Activated CD8-positive, alpha-beta T cell treated with anti-CD3 and anti-CD28 coated beads, Interleukin-2, amount 10 ng/mL, durations not matched to agents 7 days and 5 days (primary cell): ENCODE results near the gene DGLUCY. TPM values are rescaled to one million over a fixed set of nuclear protein-coding genes. Genes with fewer than 3 reads are reported as not detected.

Experiments used
- ATAC-seq: fragments of 150-1000 bp; cut with Tn5 transposase; one replicate; pipeline ENCODE4 v1.10.0; 2021; ENCODE audit warnings: moderate library complexity
- CTCF ChIA-PET: fragments of 350-600 bp; sonication (Branson Sonifier 250); formaldehyde crosslinking; loops from one replicate; lab custom pipeline; 2021; ENCODE audit warnings: antibody characterized with exemption; lab: Charles Lee
- POLR2A ChIA-PET: fragments of 350-600 bp; sonication (Branson Sonifier 250); formaldehyde crosslinking; loops from one replicate; lab custom pipeline; 2021; ENCODE audit warnings: antibody characterized with exemption; lab: Charles Lee
- DNase-seq: peaks from one replicate; pipeline ENCODE4 v3.0.0-alpha.2; 2020
- H3K27ac Mint-ChIP-seq: one replicate; pipeline ENCODE4 v1.8.0; 2021; ENCODE audit warnings: mild to moderate bottlenecking, mixed read lengths
- H3K27me3 Mint-ChIP-seq: one replicate; pipeline ENCODE4 v1.8.0; 2021; ENCODE audit warnings: low read depth, mixed read lengths
- H3K36me3 Mint-ChIP-seq: one replicate; pipeline ENCODE4 v1.8.0; 2021; ENCODE audit warnings: low read depth, mixed read lengths
- H3K4me1 Mint-ChIP-seq: one replicate; pipeline ENCODE4 v1.8.0; 2021; ENCODE audit warnings: low read depth, mixed read lengths
- H3K4me3 Mint-ChIP-seq: one replicate; pipeline ENCODE4 v1.8.0; 2021; ENCODE audit warnings: mild to moderate bottlenecking, mixed read lengths
- H3K9me3 Mint-ChIP-seq: one replicate; pipeline ENCODE4 v1.8.0; 2022; ENCODE audit warnings: mixed read lengths; ENCODE audit not compliant: insufficient read depth
- total RNA-seq, 2 experiments: library from RNA; stranded (reverse); gene quantifications; one replicate each; pipeline ENCODE4 v1.2.3, GENCODE V29; 2021

DGLUCY gene
- total RNA-seq, 2 experiments from 2014 or later, result 111 to 119 TPM

DNA sequence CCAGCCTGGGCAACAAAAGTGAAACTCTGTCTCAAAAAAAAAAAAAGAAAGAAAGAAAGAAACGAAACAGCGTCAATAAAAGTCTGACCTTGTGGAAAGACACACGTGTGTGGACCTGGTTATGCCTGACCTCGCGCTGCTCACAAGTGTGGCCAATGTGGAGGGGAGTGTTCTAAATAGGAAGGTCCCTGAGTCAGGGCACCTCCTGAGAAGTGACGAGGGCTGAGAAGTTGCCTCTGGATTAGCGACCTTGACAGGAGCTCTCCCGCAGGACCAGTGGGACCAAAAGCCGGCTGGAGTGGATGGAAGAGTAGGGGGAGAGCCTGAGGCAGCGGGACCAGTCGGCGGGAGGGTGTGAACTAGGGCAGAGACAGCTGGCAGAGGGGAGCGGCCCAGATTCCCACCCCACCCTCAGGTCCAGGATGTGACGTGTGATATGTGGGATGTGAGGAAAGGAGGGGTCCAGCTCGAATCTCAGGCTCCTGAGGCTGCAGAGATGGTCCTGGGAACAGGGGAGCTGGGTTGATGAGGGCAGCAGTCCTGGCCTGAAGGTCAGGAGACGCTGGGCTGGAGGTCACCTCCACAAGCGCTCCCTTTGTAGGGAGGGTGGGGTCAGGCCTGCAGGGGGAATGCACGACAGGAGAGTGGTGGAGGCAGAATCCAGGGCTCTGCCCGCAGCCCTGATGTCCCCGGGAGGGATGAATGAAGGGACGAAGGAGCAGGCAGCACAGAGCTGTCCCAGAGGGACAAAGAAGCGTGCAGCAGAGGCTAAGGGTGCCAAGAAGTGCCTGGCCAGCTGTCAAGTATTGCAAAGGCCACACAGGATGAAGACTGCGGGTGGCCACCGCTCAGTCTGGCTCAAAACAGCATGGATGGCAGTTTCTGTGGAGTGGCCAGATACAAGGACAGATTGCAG is 155.5 kb downstream of the DGLUCY start:
- H3K4me3 Mint-ChIP-seq, result no peak overlapping the region
- peaks cover 29% of the 10 kb centered on the region for H3K4me1 Mint-ChIP-seq
- ATAC-seq, result no peak
- no peaks in the 10 kb centered on the region for H3K27me3 Mint-ChIP-seq
- DNase-seq, result no peak
- peaks cover 53% of the 10 kb centered on the region for H3K36me3 Mint-ChIP-seq
- peak overlapping the region; percentile 11 for H3K27ac Mint-ChIP-seq
- POLR2A ChIA-PET, result interaction anchor here (0.8 to 2.1 kb wide), 2 partner anchors 9 to 27 kb away, joined by 3 to 9 read pairs; no protein-coding TSS in a partner anchor
- H3K9me3 Mint-ChIP-seq, result no peaks in the 10 kb centered on the region
- CTCF ChIA-PET, result no interaction called here

DNA sequence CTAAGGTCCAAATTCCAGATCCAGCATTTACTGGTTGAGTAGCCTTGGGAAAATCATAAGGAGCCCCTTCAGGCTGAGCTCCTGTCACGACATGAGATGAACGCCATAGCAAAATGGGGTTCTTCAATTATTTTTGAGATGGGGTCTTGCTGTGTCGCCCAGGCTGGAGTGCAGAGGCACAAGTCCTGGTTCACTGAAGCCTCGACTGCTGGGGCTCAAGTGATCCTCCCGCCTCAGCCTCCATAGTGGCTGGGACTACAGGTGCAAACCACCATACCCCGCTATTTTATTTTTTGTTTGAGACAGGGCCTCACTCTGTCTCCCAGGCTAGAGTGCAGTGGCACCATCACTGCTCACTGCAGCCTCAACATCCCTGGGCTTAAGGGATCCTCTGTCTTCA is 156.3 kb downstream of the DGLUCY start:
- H3K36me3 Mint-ChIP-seq, result peaks cover 62% of the 10 kb centered on the region
- DNase-seq (no peak), ATAC-seq (no peak)
- CTCF ChIA-PET, result no interaction called here
- H3K27me3 Mint-ChIP-seq, result no peaks in the 10 kb centered on the region
- POLR2A ChIA-PET, result no interaction called here
- no peak overlapping the region for H3K4me3 Mint-ChIP-seq
- H3K4me1 Mint-ChIP-seq, result peaks cover 24% of the 10 kb centered on the region
- H3K9me3 Mint-ChIP-seq, result no peaks in the 10 kb centered on the region
- no peak overlapping the region for H3K27ac Mint-ChIP-seq

DNA sequence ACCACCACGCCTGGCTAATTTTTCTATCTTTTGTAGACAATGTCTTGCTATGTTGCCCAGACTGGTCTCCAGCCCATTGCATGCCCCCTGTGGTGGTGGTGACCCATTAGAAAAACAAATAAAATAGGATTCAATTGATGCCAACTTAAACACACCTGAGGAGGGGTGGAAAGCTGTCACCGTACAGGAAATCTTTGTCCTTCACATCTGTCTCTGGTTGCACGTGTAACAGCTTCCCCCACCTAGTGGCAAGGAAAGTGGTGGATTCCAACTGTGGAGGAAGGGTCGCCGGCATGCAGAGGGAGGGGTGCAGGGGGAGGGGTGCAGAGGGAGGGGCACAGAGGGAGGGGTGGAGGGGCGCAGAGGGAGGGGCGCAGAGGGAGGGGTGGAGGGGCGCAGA is 156.7 kb downstream of the DGLUCY start:
- CTCF ChIA-PET, result no interaction called here
- POLR2A ChIA-PET, result no interaction called here
- H3K9me3 Mint-ChIP-seq, result no peaks in the 10 kb centered on the region
- peaks cover 20% of the 10 kb centered on the region for H3K4me1 Mint-ChIP-seq
- DNase-seq (no peak), ATAC-seq (no peak)
- no peaks in the 10 kb centered on the region for H3K27me3 Mint-ChIP-seq
- no peak overlapping the region for H3K27ac Mint-ChIP-seq
- H3K4me3 Mint-ChIP-seq, result no peak overlapping the region
- H3K36me3 Mint-ChIP-seq, result peaks cover 63% of the 10 kb centered on the region

DNA sequence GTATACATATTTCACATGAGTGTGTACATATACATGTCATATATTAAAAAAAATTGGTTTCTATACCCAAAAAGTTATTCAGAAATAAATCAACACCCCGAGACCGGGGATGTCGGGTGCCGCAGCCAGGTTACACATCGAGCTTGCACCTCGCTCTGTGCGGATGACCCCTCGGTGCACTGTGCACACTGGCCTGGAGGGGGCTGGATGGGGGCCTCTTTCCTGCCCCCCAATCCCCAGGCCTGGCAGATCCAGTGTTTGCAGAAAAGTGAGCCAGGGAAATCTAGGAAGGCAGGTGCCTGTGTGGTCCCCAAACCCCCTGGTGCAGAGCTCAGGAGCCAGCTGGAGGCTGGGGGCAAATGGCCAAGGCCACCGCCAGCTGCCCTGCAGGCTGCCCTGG is 157.8 kb downstream of the DGLUCY start:
- Mint-ChIP-seq H3K36me3 (peaks cover 69% of the 10 kb centered on the region), H3K4me3 (no peak overlapping the region), H3K4me1 (peaks cover 22% of the 10 kb centered on the region), H3K9me3 (no peaks in the 10 kb centered on the region), H3K27ac (no peak overlapping the region), H3K27me3 (no peaks in the 10 kb centered on the region)
- no peak for ATAC-seq
- DNase-seq, result no peak
- ChIA-PET CTCF (no interaction called here), POLR2A (no interaction called here)

DNA sequence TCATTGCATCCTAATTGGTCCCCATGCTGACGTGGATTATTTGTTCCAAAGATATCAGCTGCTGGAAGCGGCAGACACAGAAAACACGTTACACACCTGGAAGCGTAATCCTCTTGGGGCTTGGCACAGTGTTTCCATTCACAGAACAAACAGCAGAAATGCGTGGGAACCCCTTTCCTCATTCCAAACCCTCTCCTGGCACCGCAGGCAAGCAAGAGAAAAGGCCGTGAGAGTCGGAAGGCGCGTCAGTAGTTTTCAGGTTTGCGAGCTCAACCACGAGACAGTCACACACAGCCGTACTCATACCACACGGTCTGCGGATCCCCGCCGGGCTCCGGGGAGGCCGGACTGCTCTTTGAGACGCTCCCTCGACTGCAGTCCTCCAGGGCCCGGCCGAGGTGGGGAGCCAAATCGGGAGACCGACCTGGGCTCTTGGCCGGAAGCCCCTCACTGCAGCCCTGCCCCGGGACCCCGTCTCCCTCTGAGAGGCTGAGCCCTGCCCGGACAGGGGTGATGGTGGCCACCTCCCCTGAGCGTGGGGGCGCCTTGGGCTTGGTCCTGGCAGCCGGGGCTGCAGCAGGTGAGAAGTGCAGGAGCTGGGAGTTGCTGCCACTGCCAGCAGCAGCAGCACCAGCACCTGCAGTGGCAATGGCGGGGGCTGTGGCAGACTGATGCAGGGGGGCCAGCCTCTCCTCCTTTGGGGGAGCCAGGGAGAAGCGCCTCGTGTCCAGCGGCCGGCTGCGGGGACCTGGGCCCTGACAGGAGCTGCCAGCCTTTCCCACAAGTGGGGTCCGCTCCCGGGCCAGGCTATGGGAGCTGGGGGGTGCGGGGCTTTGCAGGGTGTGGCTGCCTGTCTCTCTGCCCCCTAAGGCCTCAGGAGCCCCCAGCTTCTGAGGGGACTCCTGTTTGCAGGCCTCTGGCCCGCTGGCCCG is 158.7 kb downstream of the DGLUCY start:
- Mint-ChIP-seq H3K4me3 (no peak overlapping the region), H3K9me3 (no peaks in the 10 kb centered on the region), H3K27ac (peak overlapping the region; percentile 52), H3K4me1 (peaks cover 20% of the 10 kb centered on the region), H3K36me3 (peaks cover 70% of the 10 kb centered on the region), H3K27me3 (no peaks in the 10 kb centered on the region)
- no peak for ATAC-seq
- ChIA-PET CTCF (interaction anchor here (1.0 kb wide), 1 partner anchor 12 kb away, joined by 3 read pairs; no protein-coding TSS in a partner anchor), POLR2A (no interaction called here)
- no peak for DNase-seq

DNA sequence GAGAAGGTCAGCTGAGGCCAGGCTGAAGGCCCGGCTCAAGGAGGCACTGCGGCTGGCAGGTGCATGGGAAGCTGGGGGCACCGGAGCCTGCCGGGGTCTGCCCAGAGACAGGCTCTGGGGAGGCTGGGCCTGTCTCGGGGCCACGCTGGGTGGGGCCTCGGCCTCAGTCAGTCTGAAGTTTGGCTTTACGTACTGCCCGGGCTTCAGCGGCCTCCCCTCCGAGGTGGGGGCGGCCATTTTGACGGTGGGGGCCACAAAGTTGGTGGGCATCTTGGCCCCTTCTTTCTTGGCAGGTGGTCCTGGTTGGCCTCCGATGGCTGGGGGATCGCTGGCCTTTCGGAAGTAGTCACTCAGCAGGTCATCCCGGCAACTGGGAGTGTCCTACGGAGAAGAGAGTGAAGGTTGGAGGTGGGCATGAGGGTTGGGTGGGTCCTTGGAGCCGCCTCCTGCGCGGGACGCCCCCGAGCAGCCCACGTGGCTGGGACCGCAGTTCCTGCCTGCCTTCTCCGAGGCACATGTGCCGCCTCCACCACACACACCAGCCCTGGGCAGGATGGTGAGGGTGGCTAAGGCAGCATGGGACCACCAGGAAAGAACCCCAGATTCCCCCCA is 159.5 kb downstream of the DGLUCY start:
- H3K4me3 Mint-ChIP-seq, result no peak overlapping the region
- no peak for ATAC-seq

DNA sequence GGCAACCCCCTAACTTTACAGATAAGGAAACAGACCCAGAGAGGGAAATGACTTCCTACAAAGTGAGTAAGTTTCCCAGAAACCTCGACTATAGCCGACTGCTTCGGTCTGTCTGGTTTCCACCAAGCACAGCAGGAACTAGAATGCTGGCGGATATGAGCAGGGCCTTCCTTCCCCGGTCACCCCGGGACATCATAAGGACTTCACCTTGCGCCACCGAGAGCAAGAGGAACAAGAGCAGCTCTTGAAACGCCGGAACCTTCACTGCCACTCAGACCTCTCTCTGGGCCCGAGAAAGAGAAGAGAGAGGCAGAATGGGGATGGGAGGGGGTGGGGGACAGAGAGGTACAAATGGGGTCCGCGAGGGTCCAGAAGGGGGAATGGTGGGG is 160.0 kb downstream of the DGLUCY start:
- CTCF ChIA-PET, result no interaction called here
- Mint-ChIP-seq H3K27me3 (no peaks in the 10 kb centered on the region), H3K36me3 (peaks cover 66% of the 10 kb centered on the region), H3K27ac (no peak overlapping the region), H3K4me1 (peaks cover 15% of the 10 kb centered on the region), H3K4me3 (no peak overlapping the region), H3K9me3 (no peaks in the 10 kb centered on the region)
- POLR2A ChIA-PET, result no interaction called here
- ATAC-seq, result no peak
- no peak for DNase-seq

More for the DNA sequence above, 159.5 kb downstream of the DGLUCY start:
- Mint-ChIP-seq H3K36me3 (peaks cover 67% of the 10 kb centered on the region), H3K27me3 (no peaks in the 10 kb centered on the region), H3K27ac (no peak overlapping the region), H3K4me1 (peaks cover 16% of the 10 kb centered on the region), H3K9me3 (no peaks in the 10 kb centered on the region)
- ChIA-PET POLR2A (no interaction called here), CTCF (no interaction called here)
- no peak for DNase-seq

DNA sequence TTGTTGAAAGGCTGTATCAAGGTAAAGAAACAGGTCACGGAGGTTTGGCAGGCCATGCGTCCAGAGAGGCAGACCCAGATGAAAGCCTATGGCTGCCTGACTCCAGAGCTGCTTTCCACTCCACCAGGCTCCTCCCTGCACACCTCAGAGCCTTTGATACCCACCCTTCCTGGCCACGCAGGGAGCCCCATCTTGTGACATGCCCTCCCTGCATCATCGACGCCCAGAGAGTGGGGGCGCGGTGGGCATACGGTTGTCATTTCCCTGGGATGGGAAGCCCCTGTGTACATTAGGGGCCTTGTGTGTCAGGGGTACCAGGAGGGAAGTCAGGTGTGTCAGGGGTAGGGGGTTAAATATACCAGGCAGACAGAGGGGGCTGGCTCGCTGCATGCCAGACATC is 160.9 kb downstream of the DGLUCY start:
- H3K27me3 Mint-ChIP-seq, result no peaks in the 10 kb centered on the region
- H3K4me3 Mint-ChIP-seq, result no peak overlapping the region
- ChIA-PET POLR2A (interaction anchor here (0.6 kb wide), 1 partner anchor 99 kb away, joined by 3 read pairs; no protein-coding TSS in a partner anchor), CTCF (interaction anchor here (1.3 kb wide), 1 partner anchor 97 kb away, joined by 3 read pairs; no protein-coding TSS in a partner anchor)
- no peaks in the 10 kb centered on the region for H3K9me3 Mint-ChIP-seq
- H3K36me3 Mint-ChIP-seq, result peaks cover 66% of the 10 kb centered on the region
- DNase-seq, result no peak
- H3K27ac Mint-ChIP-seq, result peak overlapping the region; percentile 60
- peaks cover 11% of the 10 kb centered on the region for H3K4me1 Mint-ChIP-seq
- ATAC-seq, result no peak

Other genes with a start within 250 kb of the DGLUCY start
- 10 to 100 TPM; 50.8 to 53.1 TPM for gene RPS6KA5, start 53.4 kb upstream of the DGLUCY start, total RNA-seq
- gene GPR68, start 130.6 kb downstream of the DGLUCY start, total RNA-seq, result 10 to 100 TPM; 44.6 to 45.3 TPM